Tibial nerve (tissue), 4 donors: ENCODE measurements around the gene CACTIN.

Source experiments
- EP300 ChIP-seq, 2 donors: sonication (generic); formaldehyde crosslinking; IDR thresholded peaks; one replicate each; pipeline ENCODE4 v1.6.1; 2017; ENCODE audit warnings: antibody characterized with exemption in 2 of 2, mild to moderate bottlenecking in 1 of 2
- POLR2A ChIP-seq, 2 donors: fragments of 450-650 bp; IDR thresholded peaks; one replicate each; pipeline ENCODE4 v1.6.1; 2017; ENCODE audit warnings: antibody characterized with exemption in 2 of 2, mild to moderate bottlenecking in 2 of 2, moderate library complexity in 2 of 2
- TF ChIP-seq, protein P1 (sequence below), 5 experiments: fragments of 200-600 bp in 3 of 5; fragments of 450-650 bp in 2 of 5; sonication (generic) in 3 of 5; IDR thresholded peaks; one replicate each; pipeline ENCODE4 v1.5.1; 2016 to 2019; ENCODE audit warnings: antibody characterized with exemption in 5 of 5, mild to moderate bottlenecking in 3 of 5, moderate library complexity in 2 of 5

DNA sequence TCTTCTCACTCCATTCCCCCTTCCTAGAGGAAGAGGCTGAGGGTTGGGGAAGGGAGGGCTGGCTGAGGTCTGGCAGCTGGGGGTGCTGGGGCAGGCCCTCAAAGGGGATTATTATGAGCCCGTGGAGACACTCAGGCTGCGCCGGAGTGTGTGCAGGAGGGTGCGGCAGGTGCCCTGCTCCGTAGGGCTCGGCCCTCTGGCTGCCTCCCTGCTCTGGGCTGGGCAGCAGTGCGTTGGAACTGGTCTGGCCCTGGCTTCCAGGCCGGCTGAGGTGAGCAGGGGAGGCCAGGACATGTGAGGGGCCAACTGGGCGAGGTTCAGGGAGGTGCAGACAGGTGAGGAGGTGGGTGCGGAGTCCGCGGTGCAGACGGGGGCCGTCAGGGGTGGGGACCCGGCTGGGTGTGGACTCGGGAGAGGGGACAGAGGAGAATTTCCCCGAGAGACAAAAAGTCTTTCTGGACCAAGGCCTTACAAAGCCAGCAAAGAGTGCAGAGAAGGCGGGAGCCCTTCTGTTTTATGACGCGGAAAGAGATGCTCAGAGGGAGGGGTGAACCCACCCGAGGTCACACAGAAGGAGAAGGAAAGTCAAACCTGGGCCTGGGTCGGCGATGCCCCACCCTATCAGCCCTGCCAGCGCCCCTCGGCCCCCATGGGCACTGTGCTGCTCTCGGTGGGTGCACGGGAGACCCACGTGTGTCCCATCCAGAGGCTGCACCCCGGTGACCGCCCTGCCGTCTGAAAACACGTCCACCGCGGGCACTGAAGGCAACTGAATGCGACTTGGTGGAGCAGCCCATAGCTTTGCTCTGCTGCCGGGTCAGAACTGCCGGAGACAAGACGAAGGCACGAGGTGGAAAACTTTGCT lies 42.7 kb upstream of the CACTIN start:
- TF ChIP-seq POLR2A (IDR thresholded peaks at IDR 0.05) (no peak), EP300 (IDR thresholded peaks at IDR 0.05) (no peak)
- TF ChIP-seq, protein P1, sequence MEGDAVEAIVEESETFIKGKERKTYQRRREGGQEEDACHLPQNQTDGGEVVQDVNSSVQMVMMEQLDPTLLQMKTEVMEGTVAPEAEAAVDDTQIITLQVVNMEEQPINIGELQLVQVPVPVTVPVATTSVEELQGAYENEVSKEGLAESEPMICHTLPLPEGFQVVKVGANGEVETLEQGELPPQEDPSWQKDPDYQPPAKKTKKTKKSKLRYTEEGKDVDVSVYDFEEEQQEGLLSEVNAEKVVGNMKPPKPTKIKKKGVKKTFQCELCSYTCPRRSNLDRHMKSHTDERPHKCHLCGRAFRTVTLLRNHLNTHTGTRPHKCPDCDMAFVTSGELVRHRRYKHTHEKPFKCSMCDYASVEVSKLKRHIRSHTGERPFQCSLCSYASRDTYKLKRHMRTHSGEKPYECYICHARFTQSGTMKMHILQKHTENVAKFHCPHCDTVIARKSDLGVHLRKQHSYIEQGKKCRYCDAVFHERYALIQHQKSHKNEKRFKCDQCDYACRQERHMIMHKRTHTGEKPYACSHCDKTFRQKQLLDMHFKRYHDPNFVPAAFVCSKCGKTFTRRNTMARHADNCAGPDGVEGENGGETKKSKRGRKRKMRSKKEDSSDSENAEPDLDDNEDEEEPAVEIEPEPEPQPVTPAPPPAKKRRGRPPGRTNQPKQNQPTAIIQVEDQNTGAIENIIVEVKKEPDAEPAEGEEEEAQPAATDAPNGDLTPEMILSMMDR (IDR thresholded peaks at IDR 0.05) = no peak
